Left forelimb (tissue), 1 donor: ENCODE data around the gene ZDHHC18.

ENCODE experiments used
- DNase-seq: peaks from one replicate; pipeline ENCODE4 v3.0.0-alpha.2; 2018; ENCODE audit warnings: low spot score

The ZDHHC18 gene

GRCh38 chr1:26900815-26901511 lies 74.5 kb downstream of the ZDHHC18 start:
- no peak for DNase-seq
